HG03103 (cell line): ENCODE measurements around the gene TMC5.
"Not testable (repeated sequence)": the region's sequence is repeated elsewhere in the genome, so short reads cannot be mapped to it uniquely, and the experiment has no call there.

Experiments used
- ATAC-seq: cut with Tn5 transposase; IDR thresholded peaks from one replicate; pipeline ENCODE4 v1.9.1; 2021; ENCODE audit warnings: low read depth; ENCODE audit not compliant: unreplicated experiment

The TMC5 gene

DNA sequence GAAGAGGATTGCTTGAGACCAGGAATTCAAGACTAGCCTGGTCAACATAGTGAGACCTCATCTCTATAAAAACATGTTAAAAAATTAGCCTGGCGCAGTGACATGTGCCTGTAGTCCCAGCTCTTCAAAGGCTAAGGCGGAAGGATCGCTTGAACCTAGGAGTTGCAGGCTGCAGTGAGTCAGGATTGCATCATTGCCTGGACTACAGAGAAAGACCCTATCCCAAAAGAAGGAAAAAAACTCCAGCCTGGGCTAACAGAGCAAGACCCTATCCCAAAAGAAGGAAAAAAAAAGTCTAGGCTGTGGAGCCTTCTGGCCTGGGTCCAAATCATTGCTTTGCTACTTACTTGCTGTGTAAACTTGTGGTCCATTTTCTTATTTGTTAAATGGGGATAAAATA is 111.0 kb downstream of the TMC5 start:
- ATAC-seq: no peak

DNA sequence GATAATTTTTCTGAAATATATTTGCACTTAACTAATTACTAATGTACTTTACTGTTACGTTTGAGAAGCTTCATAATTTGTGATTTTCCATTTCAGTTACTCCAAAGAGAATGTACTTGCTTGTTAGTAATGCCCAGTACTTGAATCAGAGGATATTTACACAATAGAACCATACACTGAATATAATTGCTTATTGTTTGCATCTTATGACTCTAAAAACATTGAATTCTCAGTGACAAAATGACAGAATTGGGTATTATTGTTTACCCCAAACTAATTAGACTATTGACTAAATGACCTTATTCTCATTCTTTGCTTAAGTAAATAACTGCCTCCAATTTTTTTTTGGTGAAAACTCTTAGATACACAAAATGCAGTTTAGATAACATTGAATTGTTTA is 114.9 kb downstream of the TMC5 start:
- ATAC-seq: no peak

DNA sequence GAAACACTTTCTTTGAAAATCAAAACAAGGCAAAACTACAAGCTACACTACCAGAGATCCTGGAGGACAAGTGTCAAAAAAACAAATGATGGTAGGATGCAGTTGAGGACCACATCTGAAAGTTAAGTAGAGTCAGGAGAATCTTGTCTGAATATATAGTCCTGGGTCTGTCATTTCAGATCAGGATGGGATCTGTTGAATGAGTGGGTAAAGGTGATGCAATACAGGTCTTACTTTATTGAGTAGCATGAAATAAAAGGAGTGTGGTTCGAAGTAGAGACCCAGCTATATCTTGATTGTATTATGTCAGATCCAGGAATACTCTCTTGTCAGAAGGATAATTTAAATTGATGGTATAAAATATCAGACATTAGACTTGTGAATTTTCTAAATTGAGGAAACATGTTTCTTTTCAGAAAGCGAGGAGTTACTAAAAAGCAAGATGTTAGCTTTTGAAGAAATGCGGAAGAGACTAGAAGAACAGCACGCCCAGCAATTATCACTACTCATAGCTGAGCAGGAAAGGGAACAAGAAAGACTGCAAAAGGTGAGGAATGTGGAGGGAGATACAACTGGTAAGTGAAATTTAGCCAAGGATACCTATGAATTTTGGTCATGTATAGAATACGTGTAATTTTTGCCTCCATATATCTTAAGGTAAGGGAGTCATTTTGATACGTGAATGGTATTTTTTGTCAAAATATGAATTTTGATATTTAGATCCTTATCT is 122.7 kb downstream of the TMC5 start:
- ATAC-seq: no peak

DNA sequence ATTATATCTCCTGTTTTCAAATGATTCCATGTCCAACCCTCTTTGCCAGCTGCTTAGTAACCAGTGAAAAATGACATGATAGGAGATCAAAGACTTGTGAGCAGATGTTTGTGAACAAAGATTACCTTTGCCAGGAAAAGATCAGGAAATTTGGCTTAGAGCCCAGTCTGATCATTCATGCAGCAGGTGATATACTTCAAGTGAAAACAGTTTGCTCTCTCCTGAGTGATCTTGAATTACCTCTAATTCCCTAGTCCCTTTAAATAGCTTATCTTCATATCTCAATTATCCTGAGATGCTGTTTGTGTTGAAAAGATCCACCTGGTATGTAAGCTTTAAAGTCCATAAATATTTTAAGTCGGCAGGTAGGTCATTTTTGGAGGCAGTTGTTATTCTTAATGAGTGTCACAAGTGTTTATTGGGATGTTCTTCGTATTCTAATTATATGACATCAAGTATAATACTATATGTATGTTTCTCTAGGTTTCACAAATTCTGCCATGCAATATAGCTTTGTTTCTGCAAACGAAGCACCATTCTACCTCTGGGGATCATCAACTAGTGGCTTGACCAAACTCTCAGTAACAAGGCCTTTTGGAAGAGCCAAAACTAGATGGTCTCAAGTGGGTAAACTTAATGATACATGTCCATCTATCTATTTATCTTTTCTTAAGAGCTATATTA is 124.6 kb downstream of the TMC5 start:
- no peak for ATAC-seq

DNA sequence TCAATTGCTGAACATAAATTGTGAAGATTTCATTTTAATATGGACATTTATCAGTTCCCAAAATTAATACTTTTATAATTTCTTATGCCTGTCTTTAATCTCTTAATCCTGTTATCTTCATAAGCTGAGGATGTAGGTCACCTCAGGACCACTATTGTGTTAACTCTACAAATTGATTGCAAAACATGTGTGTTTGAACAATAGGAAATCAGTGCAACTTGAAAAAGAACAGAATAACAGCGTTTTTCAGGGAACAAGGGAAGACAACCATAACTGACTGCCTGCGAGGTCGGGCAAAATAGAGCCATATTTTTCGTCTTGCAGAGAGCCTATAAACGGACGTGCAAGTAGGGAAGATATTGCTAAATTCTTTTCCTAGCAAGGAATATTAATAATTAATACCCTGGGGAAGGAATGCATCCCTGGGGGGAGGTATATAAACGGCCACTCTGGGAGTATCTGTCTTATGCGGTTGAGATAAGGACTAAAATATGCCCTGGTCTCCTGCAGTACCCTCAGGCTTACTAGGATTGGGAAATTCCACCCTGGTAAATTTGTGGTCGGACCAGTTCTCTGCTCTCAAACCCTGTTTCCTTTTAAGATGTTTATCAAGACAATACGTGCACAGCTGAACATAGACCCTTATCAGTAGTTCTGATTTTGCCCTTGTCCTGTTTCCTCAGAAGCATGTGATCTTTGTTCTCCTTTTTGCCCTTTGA is 125.8 kb downstream of the TMC5 start:
- ATAC-seq: not testable (repeated sequence)

DNA sequence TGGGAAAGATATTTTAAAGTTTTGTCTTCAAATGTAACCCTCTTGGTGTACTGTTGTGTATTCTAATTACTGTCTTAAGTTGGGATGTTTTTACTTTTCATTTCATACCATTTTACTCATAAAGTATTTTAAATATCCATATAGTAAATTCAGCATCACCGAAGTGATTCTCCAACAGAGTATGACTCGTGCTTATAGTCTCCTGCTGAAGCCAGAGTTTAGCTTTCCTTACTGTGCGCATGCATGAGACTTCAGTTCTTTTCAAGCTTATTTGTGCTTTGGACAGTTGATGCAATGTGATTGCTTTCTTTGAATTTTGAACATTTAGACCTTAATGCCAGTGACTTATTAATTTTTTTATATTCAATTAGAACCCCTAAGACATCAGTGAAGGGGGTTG is 130.5 kb downstream of the TMC5 start:
- ATAC-seq: no peak
